ENCODE measurements around the gene SLC11A1.

Gene SLC11A1

GRCh38 chr2:218436992-218437391 lies 54.9 kb downstream of the SLC11A1 start:
- no peak for DNase-seq

GRCh38 chr2:218437969-218438368 lies 55.9 kb downstream of the SLC11A1 start:
- DNase-seq = no peak

GRCh38 chr2:218438596-218438995 lies 56.5 kb downstream of the SLC11A1 start:
- no peak for DNase-seq

GRCh38 chr2:218444692-218445357 lies 62.8 kb downstream of the SLC11A1 start:
- DNase-seq = no peak

GRCh38 chr2:218445602-218446001 lies 63.5 kb downstream of the SLC11A1 start:
- no peak for DNase-seq

All from fibroblast of skin of scalp (primary cell).